ENCODE results near the gene CRIM1. TPM values are rescaled to one million over a fixed set of nuclear protein-coding genes. Genes with fewer than 3 reads are reported as not detected.
"Not testable (repeated sequence)": the region's sequence is repeated elsewhere in the genome, so short reads cannot be mapped to it uniquely, and the experiment has no call there.

CRIM1 gene, protein sequence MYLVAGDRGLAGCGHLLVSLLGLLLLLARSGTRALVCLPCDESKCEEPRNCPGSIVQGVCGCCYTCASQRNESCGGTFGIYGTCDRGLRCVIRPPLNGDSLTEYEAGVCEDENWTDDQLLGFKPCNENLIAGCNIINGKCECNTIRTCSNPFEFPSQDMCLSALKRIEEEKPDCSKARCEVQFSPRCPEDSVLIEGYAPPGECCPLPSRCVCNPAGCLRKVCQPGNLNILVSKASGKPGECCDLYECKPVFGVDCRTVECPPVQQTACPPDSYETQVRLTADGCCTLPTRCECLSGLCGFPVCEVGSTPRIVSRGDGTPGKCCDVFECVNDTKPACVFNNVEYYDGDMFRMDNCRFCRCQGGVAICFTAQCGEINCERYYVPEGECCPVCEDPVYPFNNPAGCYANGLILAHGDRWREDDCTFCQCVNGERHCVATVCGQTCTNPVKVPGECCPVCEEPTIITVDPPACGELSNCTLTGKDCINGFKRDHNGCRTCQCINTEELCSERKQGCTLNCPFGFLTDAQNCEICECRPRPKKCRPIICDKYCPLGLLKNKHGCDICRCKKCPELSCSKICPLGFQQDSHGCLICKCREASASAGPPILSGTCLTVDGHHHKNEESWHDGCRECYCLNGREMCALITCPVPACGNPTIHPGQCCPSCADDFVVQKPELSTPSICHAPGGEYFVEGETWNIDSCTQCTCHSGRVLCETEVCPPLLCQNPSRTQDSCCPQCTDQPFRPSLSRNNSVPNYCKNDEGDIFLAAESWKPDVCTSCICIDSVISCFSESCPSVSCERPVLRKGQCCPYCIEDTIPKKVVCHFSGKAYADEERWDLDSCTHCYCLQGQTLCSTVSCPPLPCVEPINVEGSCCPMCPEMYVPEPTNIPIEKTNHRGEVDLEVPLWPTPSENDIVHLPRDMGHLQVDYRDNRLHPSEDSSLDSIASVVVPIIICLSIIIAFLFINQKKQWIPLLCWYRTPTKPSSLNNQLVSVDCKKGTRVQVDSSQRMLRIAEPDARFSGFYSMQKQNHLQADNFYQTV
- total RNA-seq (2014; rRNA removed; shearing (Covaris generic)), result 245 and 249 TPM in 2 replicates

DNA sequence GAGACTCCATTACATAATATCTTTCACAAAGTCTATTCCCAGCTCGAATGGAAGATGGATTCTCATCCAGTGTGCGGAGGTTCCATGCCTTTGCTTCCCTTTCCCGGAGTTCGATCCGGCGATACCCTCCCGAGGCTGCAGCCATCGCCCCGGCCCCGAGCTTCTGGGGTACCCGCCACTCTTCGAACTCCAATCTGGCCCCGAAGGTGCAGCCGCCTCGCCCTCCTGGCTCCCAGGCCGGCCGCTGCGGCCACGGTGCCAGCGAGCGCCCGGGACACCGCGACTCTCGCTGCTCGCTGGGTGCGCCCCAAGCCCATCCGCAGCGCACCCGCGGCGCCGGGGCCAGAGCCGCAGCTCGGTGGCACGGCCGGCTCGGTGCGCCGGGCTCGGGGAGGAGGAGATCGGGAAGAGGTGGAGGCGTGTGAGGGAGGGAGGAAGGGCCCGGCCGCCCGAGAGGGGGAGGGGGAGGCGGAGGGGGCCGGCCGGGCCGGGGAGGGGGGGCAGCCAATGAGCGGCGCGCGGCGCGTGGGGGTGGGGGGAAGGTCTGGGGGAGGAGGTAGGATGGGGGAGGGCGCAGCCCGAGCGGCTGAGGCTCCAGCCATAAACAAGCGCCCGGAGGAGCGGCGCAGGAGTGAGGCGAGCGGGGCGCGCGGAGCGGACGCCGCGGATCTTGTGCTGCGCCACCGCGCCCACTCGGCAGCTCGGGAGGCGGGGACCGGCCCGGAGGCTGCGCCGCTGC lies at the start of gene CRIM1:
CRIM1 (plus strand) TSS at position 628 of the 739 bp plus-strand sequence. CDS start 515 bp downstream, outside the sequence.
- H3K27me3 ChIP-seq (replicated peaks), result no peaks in the 10 kb centered on the region
- peak; percentile 82 to 95 for DNase-seq (ENCODE audit: low read depth in 1 of 2, low spot score in 2 of 2)
- H3K4me1 ChIP-seq (replicated peaks), result peaks cover 46% of the 10 kb centered on the region
- H3K9me3 ChIP-seq (replicated peaks), result no peaks in the 10 kb centered on the region
- peak within 1 kb of the TSS; percentile 79 for H3K27ac ChIP-seq
- H3K36me3 ChIP-seq, result peaks cover 50% of the 10 kb centered on the region
- H3K4me3 ChIP-seq, result peak within 1 kb of the TSS; percentile 92

DNA sequence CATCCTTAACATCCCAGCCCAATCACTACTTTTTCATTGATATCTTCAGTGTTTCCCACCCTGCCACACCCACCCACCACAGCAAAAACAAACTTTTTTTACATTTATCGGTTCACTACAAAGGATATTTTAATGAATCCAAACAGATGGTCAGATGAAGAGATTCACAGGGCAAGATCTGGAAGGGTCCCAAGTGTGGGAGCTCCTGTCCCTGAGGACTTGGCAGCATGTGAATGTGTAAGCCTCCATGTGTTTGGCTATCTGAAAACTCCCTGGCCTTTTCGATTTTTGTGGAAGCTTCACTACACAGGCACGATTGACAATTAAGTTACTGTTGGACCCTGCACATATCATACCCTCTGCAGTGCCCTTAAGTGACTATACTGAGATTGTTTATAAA lies 48.1 kb upstream of the CRIM1 start:
- no peak overlapping the region for H3K27ac ChIP-seq
- H3K27me3 ChIP-seq (replicated peaks), result no peaks in the 10 kb centered on the region
- H3K4me3 ChIP-seq, result no peak overlapping the region
- H3K4me1 ChIP-seq (replicated peaks), result no peaks in the 10 kb centered on the region
- H3K9me3 ChIP-seq (replicated peaks), result no peaks in the 10 kb centered on the region
- H3K36me3 ChIP-seq, result no peaks in the 10 kb centered on the region
- DNase-seq (ENCODE audit: low read depth in 1 of 2, low spot score in 2 of 2), result no peak

DNA sequence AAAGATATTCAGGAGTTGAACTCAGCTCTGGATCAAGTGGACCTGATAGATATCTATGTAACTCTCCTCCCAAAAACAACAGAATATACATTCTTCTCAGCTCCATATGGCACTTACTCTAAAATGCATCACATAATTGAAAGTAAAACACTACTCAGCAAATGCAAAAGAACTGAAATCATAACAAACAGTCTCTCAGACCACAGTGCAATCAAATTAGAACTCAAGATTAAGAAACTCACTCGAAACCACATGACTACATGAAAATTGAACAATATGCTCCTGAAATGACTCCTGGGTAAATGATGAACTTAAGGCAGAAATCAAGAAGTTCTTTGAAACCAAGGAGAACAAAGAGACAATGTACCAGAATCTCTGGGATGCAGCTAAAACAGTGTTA lies 45.1 kb upstream of the CRIM1 start:
- not testable (repeated sequence) for H3K27me3 ChIP-seq (replicated peaks); DNase-seq (ENCODE audit: low read depth in 1 of 2, low spot score in 2 of 2); H3K9me3 ChIP-seq (replicated peaks); H3K27ac ChIP-seq; H3K4me3 ChIP-seq; H3K36me3 ChIP-seq; H3K4me1 ChIP-seq (replicated peaks)

DNA sequence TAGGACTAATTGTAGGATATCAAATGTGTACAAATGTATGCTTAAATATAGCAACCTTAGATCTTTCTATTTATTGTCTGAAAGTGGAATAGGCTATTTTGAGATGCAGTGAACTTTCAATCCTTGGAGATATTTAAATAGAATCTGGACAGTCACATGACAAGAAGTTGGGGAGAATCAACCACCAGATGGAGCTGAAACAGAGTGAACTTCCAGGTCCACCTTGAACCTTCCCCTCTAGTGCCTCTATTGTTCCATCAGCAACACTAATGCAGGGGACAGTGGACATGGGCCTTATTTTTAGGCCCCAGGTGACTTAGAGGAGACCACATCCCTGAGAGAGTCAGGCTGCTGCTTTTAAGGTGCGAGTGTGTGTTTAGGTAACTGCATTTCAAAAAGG lies 37.0 kb upstream of the CRIM1 start:
- no peak for DNase-seq (ENCODE audit: low read depth in 1 of 2, low spot score in 2 of 2)
- Histone ChIP-seq H3K4me3 (no peak overlapping the region), H3K4me1 (replicated peaks) (no peaks in the 10 kb centered on the region), H3K9me3 (replicated peaks) (no peaks in the 10 kb centered on the region), H3K27ac (no peak overlapping the region), H3K36me3 (no peaks in the 10 kb centered on the region), H3K27me3 (replicated peaks) (no peaks in the 10 kb centered on the region; the same call in 1 of the 2 replicates)

DNA sequence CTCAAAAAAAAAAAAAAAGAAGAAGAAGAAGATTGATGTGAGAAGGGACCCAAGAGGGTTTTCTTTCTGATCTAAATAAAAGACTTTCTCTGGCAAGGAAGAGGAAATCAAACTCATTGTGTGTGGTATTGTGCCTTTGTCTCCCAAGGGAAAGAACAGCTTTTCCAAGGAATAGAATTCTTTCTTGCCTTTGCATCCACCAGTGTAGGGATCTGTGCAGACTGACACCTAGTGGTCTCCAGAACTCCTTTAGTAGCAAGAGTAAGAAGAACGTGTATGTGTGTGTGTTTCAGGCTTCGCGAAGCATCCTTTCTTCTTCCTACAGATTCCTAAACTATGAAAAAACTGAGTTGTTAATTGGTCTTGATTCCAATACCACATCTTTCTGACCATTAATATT lies 33.5 kb upstream of the CRIM1 start:
- Histone ChIP-seq H3K4me1 (replicated peaks) (no peaks in the 10 kb centered on the region), H3K4me3 (no peak overlapping the region), H3K36me3 (no peaks in the 10 kb centered on the region), H3K27me3 (replicated peaks) (no peaks in the 10 kb centered on the region), H3K9me3 (replicated peaks) (no peaks in the 10 kb centered on the region), H3K27ac (no peak overlapping the region)
- DNase-seq (ENCODE audit: low read depth in 1 of 2, low spot score in 2 of 2), result no peak

DNA sequence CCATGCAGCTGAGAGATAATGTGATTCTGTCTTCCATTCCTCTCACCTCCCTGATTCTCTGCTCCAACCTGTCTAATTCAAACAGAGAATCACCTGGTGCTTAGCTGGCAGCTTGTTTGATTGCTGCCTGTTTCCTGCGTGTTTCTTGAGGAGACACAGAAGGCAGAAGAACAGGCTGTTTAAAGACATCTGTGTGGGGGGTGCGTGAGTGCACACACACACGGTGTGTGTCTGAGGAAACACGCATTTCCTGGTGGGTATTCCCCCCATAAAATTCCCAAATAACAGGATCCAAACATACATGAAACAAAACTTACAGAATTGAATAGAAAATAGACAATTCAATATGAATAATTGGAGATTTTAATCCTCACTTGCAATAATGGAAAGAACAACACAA lies 29.3 kb upstream of the CRIM1 start:
- H3K36me3 ChIP-seq, result no peaks in the 10 kb centered on the region
- no peak overlapping the region for H3K4me3 ChIP-seq
- no peaks in the 10 kb centered on the region for H3K9me3 ChIP-seq (replicated peaks)
- no peak overlapping the region for H3K27ac ChIP-seq
- no peaks in the 10 kb centered on the region for H3K27me3 ChIP-seq (replicated peaks)
- no peak for DNase-seq (ENCODE audit: low read depth in 1 of 2, low spot score in 2 of 2)
- peaks cover 24% of the 10 kb centered on the region for H3K4me1 ChIP-seq (replicated peaks)

DNA sequence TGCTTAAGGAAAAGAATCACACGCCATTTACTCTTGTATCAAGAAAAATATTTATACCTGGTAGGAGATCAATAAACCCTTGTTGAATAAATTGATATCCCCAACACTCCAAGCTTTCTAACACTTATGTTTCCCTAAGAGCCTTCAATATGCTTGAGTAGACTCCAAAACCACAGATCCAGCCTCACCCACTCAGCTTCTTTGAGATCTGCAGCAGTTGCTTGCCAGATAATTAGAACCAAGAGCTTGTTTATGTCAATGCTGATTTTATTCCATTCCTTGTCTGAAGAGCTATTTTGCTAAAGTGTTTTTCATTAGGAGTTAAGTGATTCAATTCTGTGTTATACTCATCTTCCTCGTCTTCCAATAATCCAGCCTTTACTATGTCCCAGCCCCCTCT lies 26.3 kb upstream of the CRIM1 start:
- Histone ChIP-seq H3K9me3 (replicated peaks) (no peaks in the 10 kb centered on the region), H3K4me3 (no peak overlapping the region), H3K4me1 (replicated peaks) (peaks cover 27% of the 10 kb centered on the region), H3K27ac (peak overlapping the region; percentile 73), H3K36me3 (no peaks in the 10 kb centered on the region), H3K27me3 (replicated peaks) (no peaks in the 10 kb centered on the region)
- no peak for DNase-seq (ENCODE audit: low read depth in 1 of 2, low spot score in 2 of 2)

DNA sequence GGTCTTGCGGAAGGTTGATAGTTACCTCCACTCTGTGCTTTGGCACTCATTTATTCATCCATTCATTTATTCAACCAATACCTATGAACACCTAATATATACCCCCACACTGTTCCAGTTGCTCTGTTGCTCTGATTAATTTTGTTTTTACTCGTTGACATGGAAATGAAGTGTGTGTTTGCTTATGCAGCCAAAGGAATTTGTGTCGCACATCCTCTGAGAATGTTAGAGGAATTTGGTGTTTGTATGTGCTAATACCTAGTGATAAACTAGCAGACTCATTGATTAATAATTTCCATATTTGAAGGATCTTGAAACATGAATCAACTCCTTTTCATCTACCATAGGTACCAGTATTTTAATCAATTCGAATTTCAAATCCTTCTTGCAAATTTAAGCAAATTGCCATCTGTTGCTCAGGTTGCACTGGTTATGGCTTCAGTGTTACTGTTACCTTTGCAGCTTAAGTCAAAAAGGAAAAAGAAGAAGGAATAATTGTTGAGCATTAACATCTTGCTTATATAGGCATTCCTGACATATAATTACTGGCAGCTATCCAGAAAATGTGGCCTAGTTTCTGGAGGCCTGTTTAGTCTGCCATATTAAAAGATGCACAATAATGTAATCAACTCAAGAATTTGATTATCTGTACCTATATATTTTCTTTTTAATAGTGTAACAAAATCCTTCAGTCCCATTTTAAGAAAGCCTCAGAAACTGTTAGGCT lies 25.7 kb upstream of the CRIM1 start:
- H3K4me1 ChIP-seq (replicated peaks), result peaks cover 27% of the 10 kb centered on the region
- H3K9me3 ChIP-seq (replicated peaks), result no peaks in the 10 kb centered on the region
- H3K27ac ChIP-seq, result peak overlapping the region; percentile 73
- DNase-seq (ENCODE audit: low read depth in 1 of 2, low spot score in 2 of 2), result peak in 1 of 2 experiments; percentile 69
- H3K36me3 ChIP-seq, result no peaks in the 10 kb centered on the region
- no peaks in the 10 kb centered on the region for H3K27me3 ChIP-seq (replicated peaks)
- no peak overlapping the region for H3K4me3 ChIP-seq

DNA sequence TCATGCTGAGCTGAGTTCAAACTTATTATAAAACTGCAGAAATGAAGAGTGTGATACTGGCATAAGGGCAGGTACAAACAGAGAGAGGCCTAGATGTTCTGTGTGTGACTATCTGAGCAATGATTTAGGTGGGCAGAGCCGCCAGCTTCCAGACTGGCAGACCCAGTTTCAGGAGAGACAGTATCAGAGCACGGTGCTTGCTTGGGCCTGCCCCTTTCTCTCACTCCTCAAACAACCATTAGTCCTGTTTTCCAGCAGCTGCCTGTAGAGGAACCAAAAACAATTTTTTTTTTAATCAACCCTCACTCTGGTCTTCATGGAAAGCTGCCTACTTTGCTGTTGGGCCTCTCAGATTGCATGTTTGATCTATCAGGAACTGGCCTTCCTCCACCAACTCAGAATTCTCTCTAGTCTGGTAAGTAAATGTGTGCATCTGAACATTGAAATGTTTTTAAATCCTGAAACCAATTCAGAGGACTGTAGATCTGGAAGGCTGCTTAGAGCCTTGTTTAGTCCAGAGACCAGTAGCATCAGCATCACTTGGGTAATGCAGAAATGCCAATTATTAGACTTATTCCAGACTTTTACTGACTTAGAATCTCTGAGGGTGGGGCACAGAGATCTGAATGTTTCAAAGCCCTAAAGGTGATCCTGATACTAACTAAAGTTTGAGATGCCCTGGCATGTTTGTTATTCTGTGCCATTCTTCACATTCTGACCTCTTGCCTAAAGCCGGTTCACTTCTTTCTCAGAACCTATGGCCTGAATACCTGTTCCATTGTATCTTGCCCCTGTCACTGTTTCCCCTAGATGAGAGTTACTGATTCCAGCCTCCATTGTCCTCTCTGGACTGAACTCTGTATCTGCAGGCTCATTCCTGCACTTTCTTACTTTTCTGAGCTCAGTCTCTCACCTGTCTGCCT lies 24.8 kb upstream of the CRIM1 start:
- Histone ChIP-seq H3K27ac (peak overlapping the region; percentile 73), H3K4me3 (no peak overlapping the region), H3K4me1 (replicated peaks) (peaks cover 30% of the 10 kb centered on the region), H3K36me3 (no peaks in the 10 kb centered on the region), H3K9me3 (replicated peaks) (no peaks in the 10 kb centered on the region), H3K27me3 (replicated peaks) (no peaks in the 10 kb centered on the region)
- no peak for DNase-seq (ENCODE audit: low read depth in 1 of 2, low spot score in 2 of 2)

DNA sequence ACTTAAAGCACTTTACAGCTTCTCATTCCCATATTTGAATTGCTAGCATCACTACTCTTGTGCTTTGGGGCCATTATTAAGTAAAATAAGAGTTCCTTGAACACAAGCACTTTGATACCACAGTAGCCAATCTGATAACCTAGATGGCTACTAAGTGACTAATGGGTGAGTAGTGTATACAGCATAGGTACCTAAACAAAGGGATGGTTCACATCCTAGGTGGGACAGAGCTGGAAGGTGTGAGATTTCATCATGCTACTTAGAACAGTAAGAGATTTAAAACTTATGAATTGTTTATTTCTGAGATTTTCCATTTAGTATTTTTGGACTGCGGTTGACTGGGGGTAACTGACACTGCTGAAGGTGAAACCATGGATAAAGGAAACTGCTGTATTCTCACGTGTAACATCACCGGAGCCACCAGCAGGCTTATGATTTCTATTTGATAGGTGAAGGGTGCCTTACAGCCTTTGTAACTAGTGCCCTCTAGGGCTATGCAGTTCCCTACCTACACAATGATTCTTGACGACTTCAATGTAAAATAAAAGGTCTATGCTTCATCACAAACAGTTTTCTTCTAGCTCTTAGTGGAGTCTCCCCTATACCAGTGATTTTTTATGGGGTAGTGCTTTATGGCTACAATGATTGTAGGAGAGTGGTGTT lies 22.1 kb upstream of the CRIM1 start:
- H3K4me1 ChIP-seq (replicated peaks), result peaks cover 47% of the 10 kb centered on the region
- DNase-seq (ENCODE audit: low read depth in 1 of 2, low spot score in 2 of 2), result no peak
- no peaks in the 10 kb centered on the region for H3K9me3 ChIP-seq (replicated peaks)
- no peak overlapping the region for H3K27ac ChIP-seq
- H3K27me3 ChIP-seq (replicated peaks), result no peaks in the 10 kb centered on the region
- H3K36me3 ChIP-seq, result no peaks in the 10 kb centered on the region
- H3K4me3 ChIP-seq, result no peak overlapping the region

DNA sequence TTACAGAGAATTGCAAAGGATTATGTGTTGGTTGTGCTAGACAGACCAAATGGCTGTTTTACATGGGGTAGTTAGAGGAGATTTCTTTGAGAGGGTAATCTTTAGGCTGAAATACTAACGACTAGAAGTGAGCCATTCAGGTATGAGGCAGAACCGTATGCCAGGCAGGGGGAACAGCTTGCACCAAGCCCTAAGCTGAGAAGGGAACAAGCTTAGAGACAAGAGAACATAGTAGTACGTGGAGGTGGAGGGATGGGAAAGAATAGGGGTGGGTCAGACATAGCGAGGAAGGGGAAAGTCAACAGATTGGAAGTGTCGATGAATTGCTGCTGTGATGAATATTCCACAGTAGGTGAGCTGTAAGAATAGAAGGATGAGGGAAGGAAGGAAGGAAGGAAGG lies 20.0 kb upstream of the CRIM1 start:
- Histone ChIP-seq H3K27ac (no peak overlapping the region), H3K4me1 (replicated peaks) (peaks cover 47% of the 10 kb centered on the region), H3K9me3 (replicated peaks) (no peaks in the 10 kb centered on the region), H3K4me3 (no peak overlapping the region), H3K27me3 (replicated peaks) (no peaks in the 10 kb centered on the region), H3K36me3 (no peaks in the 10 kb centered on the region)
- DNase-seq (ENCODE audit: low read depth in 1 of 2, low spot score in 2 of 2), result no peak

DNA sequence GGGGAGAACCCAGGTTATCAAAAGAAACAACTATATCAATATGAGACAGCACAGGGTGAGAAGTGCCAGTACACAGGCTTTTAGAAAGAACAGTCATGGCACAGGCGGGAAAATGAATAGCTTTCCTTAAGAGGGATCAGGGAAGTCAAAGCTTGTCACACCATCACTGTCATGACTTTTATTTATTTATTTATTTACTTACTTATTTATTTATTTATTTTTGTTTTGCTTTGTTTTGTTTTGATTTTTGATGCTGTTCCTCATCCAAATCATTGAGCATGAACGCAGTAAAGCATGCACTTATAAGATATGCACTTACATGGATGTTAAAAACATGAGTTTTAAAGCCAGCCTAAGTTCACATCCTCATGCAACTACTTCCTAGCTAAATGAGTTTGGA lies 19.3 kb upstream of the CRIM1 start:
- Histone ChIP-seq H3K4me1 (replicated peaks) (peaks cover 42% of the 10 kb centered on the region), H3K4me3 (no peak overlapping the region), H3K27me3 (replicated peaks) (no peaks in the 10 kb centered on the region), H3K9me3 (replicated peaks) (no peaks in the 10 kb centered on the region), H3K27ac (no peak overlapping the region), H3K36me3 (no peaks in the 10 kb centered on the region)
- DNase-seq (ENCODE audit: low read depth in 1 of 2, low spot score in 2 of 2), result no peak
